ENCODE data around the gene MPZL3. TPM values are rescaled to one million over a fixed set of nuclear protein-coding genes. Genes with fewer than 3 reads are reported as not detected.

The MPZL3 gene
- total and polyA plus RNA-seq, 9 donors: 0.41 to 1.7 (median 0.73) TPM

- no peaks in the 10 kb centered on the region for H3K4me1 ChIP-seq (ENCODE audit: control insufficient read depth, insufficient read depth, low read length)
- no peak overlapping the region for H3K27ac ChIP-seq (ENCODE audit: low read length)
- peaks cover 34% of the 10 kb centered on the region for H3K27me3 ChIP-seq (ENCODE audit: control insufficient read depth, insufficient read depth, low read length)
- no peak for DNase-seq
- H3K9me3 ChIP-seq (replicated peaks; ENCODE audit: control insufficient read depth, low read depth, low read length): peaks cover 2% of the 10 kb centered on the region
- WGBS (ENCODE audit: insufficient coverage): 86% methylated on average over 3 of the region's 3 CpGs
- no peak overlapping the region for H3K4me3 ChIP-seq (ENCODE audit: low read length)
- H3K36me3 ChIP-seq (ENCODE audit: control insufficient read depth, insufficient read depth, low read length): no peaks in the 10 kb centered on the region
Observed at GRCh38 chr11:118245936-118246562, 6.1 kb downstream of the MPZL3 start.

- H3K9me3 ChIP-seq (replicated peaks; ENCODE audit: control insufficient read depth, low read depth, low read length): no peaks in the 10 kb centered on the region
- H3K36me3 ChIP-seq (ENCODE audit: control insufficient read depth, insufficient read depth, low read length): no peaks in the 10 kb centered on the region
- H3K27ac ChIP-seq (ENCODE audit: low read length): no peak overlapping the region
- WGBS (ENCODE audit: insufficient coverage): 64% methylated on average over 3 of the region's 3 CpGs
- H3K4me1 ChIP-seq (ENCODE audit: control insufficient read depth, insufficient read depth, low read length): no peaks in the 10 kb centered on the region
- H3K27me3 ChIP-seq (ENCODE audit: control insufficient read depth, insufficient read depth, low read length): peaks cover 33% of the 10 kb centered on the region
- no peak for DNase-seq
- no peak overlapping the region for H3K4me3 ChIP-seq (ENCODE audit: low read length)
Observed at GRCh38 chr11:118243993-118244762, 8.0 kb downstream of the MPZL3 start.

GRCh38 chr11:118243161-118243560, 9.0 kb downstream of the MPZL3 start:
- H3K27ac ChIP-seq (ENCODE audit: low read length): no peak overlapping the region
- DNase-seq: no peak
- no peaks in the 10 kb centered on the region for H3K36me3 ChIP-seq (ENCODE audit: control insufficient read depth, insufficient read depth, low read length)
- H3K4me3 ChIP-seq (ENCODE audit: low read length): no peak overlapping the region
- WGBS (ENCODE audit: insufficient coverage): 67% methylated on average over 7 of the region's 8 CpGs
- H3K27me3 ChIP-seq (ENCODE audit: control insufficient read depth, insufficient read depth, low read length): peaks cover 31% of the 10 kb centered on the region
- H3K9me3 ChIP-seq (replicated peaks; ENCODE audit: control insufficient read depth, low read depth, low read length): no peaks in the 10 kb centered on the region
- H3K4me1 ChIP-seq (ENCODE audit: control insufficient read depth, insufficient read depth, low read length): no peaks in the 10 kb centered on the region

GRCh38 chr11:118241764-118242098, 10.4 kb downstream of the MPZL3 start:
- Histone ChIP-seq H3K9me3 (replicated peaks; ENCODE audit: control insufficient read depth, low read depth, low read length) (no peaks in the 10 kb centered on the region), H3K27ac (ENCODE audit: low read length) (no peak overlapping the region), H3K27me3 (ENCODE audit: control insufficient read depth, insufficient read depth, low read length) (peaks cover 21% of the 10 kb centered on the region), H3K4me1 (ENCODE audit: control insufficient read depth, insufficient read depth, low read length) (no peaks in the 10 kb centered on the region), H3K36me3 (ENCODE audit: control insufficient read depth, insufficient read depth, low read length) (no peaks in the 10 kb centered on the region), H3K4me3 (ENCODE audit: low read length) (no peak overlapping the region)
- WGBS (ENCODE audit: insufficient coverage): 75% methylated on average over 1 of the region's 1 CpG
- DNase-seq: no peak

- no peak overlapping the region for H3K4me3 ChIP-seq (ENCODE audit: low read length)
- WGBS (ENCODE audit: insufficient coverage): 62% methylated on average over 5 of the region's 9 CpGs
Observed at GRCh38 chr11:118240999-118241763, 11.0 kb downstream of the MPZL3 start.

GRCh38 chr11:118239509-118240205, 12.5 kb downstream of the MPZL3 start:
- no peak for DNase-seq
- no CpG with 5 or more reads among the region's 5 CpGs for WGBS (ENCODE audit: insufficient coverage)
- no peak overlapping the region for H3K4me3 ChIP-seq (ENCODE audit: low read length)
- H3K4me1 ChIP-seq (ENCODE audit: control insufficient read depth, insufficient read depth, low read length): no peaks in the 10 kb centered on the region
- no peak overlapping the region for H3K27ac ChIP-seq (ENCODE audit: low read length)
- H3K36me3 ChIP-seq (ENCODE audit: control insufficient read depth, insufficient read depth, low read length): no peaks in the 10 kb centered on the region
- peaks cover 22% of the 10 kb centered on the region for H3K27me3 ChIP-seq (ENCODE audit: control insufficient read depth, insufficient read depth, low read length)
- no peaks in the 10 kb centered on the region for H3K9me3 ChIP-seq (replicated peaks; ENCODE audit: control insufficient read depth, low read depth, low read length)

More at GRCh38 chr11:118240999-118241763, 11.0 kb downstream of the MPZL3 start:
- H3K9me3 ChIP-seq (replicated peaks; ENCODE audit: control insufficient read depth, low read depth, low read length): no peaks in the 10 kb centered on the region
- H3K36me3 ChIP-seq (ENCODE audit: control insufficient read depth, insufficient read depth, low read length): no peaks in the 10 kb centered on the region
- peak overlapping the region; percentile 17 for H3K27ac ChIP-seq (ENCODE audit: low read length)
- H3K4me1 ChIP-seq (ENCODE audit: control insufficient read depth, insufficient read depth, low read length): no peaks in the 10 kb centered on the region
- peaks cover 19% of the 10 kb centered on the region for H3K27me3 ChIP-seq (ENCODE audit: control insufficient read depth, insufficient read depth, low read length)
- peak; percentile 26 for DNase-seq

- H3K36me3 ChIP-seq (ENCODE audit: control insufficient read depth, insufficient read depth, low read length): no peaks in the 10 kb centered on the region
- no peaks in the 10 kb centered on the region for H3K9me3 ChIP-seq (replicated peaks; ENCODE audit: control insufficient read depth, low read depth, low read length)
- H3K27me3 ChIP-seq (ENCODE audit: control insufficient read depth, insufficient read depth, low read length): peaks cover 22% of the 10 kb centered on the region
- DNase-seq: no peak
- no CpG with 5 or more reads among the region's 1 CpG for WGBS (ENCODE audit: insufficient coverage)
- H3K4me1 ChIP-seq (ENCODE audit: control insufficient read depth, insufficient read depth, low read length): no peaks in the 10 kb centered on the region
- H3K27ac ChIP-seq (ENCODE audit: low read length): no peak overlapping the region
- H3K4me3 ChIP-seq (ENCODE audit: low read length): no peak overlapping the region
Observed at GRCh38 chr11:118238929-118239328, 13.2 kb downstream of the MPZL3 start.

GRCh38 chr11:118238421-118238820, 13.7 kb downstream of the MPZL3 start:
- no CpG with 5 or more reads among the region's 2 CpGs for WGBS (ENCODE audit: insufficient coverage)
- H3K4me3 ChIP-seq (ENCODE audit: low read length): no peak overlapping the region
- H3K36me3 ChIP-seq (ENCODE audit: control insufficient read depth, insufficient read depth, low read length): no peaks in the 10 kb centered on the region
- H3K4me1 ChIP-seq (ENCODE audit: control insufficient read depth, insufficient read depth, low read length): no peaks in the 10 kb centered on the region
- H3K27me3 ChIP-seq (ENCODE audit: control insufficient read depth, insufficient read depth, low read length): peaks cover 22% of the 10 kb centered on the region
- DNase-seq: no peak
- H3K9me3 ChIP-seq (replicated peaks; ENCODE audit: control insufficient read depth, low read depth, low read length): no peaks in the 10 kb centered on the region
- H3K27ac ChIP-seq (ENCODE audit: low read length): no peak overlapping the region

GRCh38 chr11:118236170-118236569, 16.0 kb downstream of the MPZL3 start:
- Histone ChIP-seq H3K4me3 (ENCODE audit: low read length) (no peak overlapping the region), H3K27ac (ENCODE audit: low read length) (no peak overlapping the region), H3K4me1 (ENCODE audit: control insufficient read depth, insufficient read depth, low read length) (no peaks in the 10 kb centered on the region), H3K9me3 (replicated peaks; ENCODE audit: control insufficient read depth, low read depth, low read length) (no peaks in the 10 kb centered on the region), H3K27me3 (ENCODE audit: control insufficient read depth, insufficient read depth, low read length) (peaks cover 11% of the 10 kb centered on the region), H3K36me3 (ENCODE audit: control insufficient read depth, insufficient read depth, low read length) (no peaks in the 10 kb centered on the region)
- WGBS (ENCODE audit: insufficient coverage): 40% methylated on average over 1 of the region's 2 CpGs
- DNase-seq: no peak

GRCh38 chr11:118234833-118235232, 17.3 kb downstream of the MPZL3 start:
- peaks cover 7% of the 10 kb centered on the region for H3K27me3 ChIP-seq (ENCODE audit: control insufficient read depth, insufficient read depth, low read length)
- H3K9me3 ChIP-seq (replicated peaks; ENCODE audit: control insufficient read depth, low read depth, low read length): no peaks in the 10 kb centered on the region

More at GRCh38 chr11:118234833-118235232, 17.3 kb downstream of the MPZL3 start:
- Histone ChIP-seq H3K4me3 (ENCODE audit: low read length) (no peak overlapping the region), H3K4me1 (ENCODE audit: control insufficient read depth, insufficient read depth, low read length) (no peaks in the 10 kb centered on the region), H3K27ac (ENCODE audit: low read length) (no peak overlapping the region), H3K36me3 (ENCODE audit: control insufficient read depth, insufficient read depth, low read length) (no peaks in the 10 kb centered on the region)
- WGBS (ENCODE audit: insufficient coverage): no CpG with 5 or more reads among the region's 5 CpGs
- DNase-seq: no peak

Measured in muscle of leg (tissue), 11 donors.